ES-I3 (cell line): Measurements from ENCODE around the gene ZSCAN2.
A peak's percentile ranks its signal among the peaks of the same experiment; 100 is the strongest.
"Not testable (repeated sequence)": the region's sequence is repeated elsewhere in the genome, so short reads cannot be mapped to it uniquely, and the experiment has no call there.

Experiments used
- H3K36me3 ChIP-seq: 2 replicates; pipeline ENCODE4 v1.6.1; 2013; ENCODE audit warnings: mild to moderate bottlenecking, low read length, control low read depth, moderate library complexity; ENCODE audit not compliant: insufficient read depth
- H3K4me1 ChIP-seq: 2 replicates; pipeline ENCODE4 v1.6.1; 2013; ENCODE audit warnings: mild to moderate bottlenecking, control low read depth, low read length; ENCODE audit not compliant: insufficient read depth
- H3K9ac ChIP-seq: 2 replicates; pipeline ENCODE4 v1.6.1; 2013; ENCODE audit warnings: low read depth, mild to moderate bottlenecking, low read length, moderate library complexity
- H3K9me3 ChIP-seq: 2 replicates; pipeline ENCODE4 v1.6.1; 2013; ENCODE audit warnings: mild to moderate bottlenecking, low read length, moderate library complexity; ENCODE audit not compliant: control insufficient read depth, insufficient read depth

Gene ZSCAN2

GRCh38 chr15:84638103-84638502 lies 37.3 kb downstream of the ZSCAN2 start:
- Histone ChIP-seq H3K36me3 (peaks cover 18% of the 10 kb centered on the region), H3K4me1 (peaks cover 6% of the 10 kb centered on the region), H3K9me3 (no peaks in the 10 kb centered on the region), H3K9ac (no peak overlapping the region)

- not testable (repeated sequence) for H3K4me1 ChIP-seq, H3K9ac ChIP-seq, H3K9me3 ChIP-seq
- peaks cover 36% of the 10 kb centered on the region for H3K36me3 ChIP-seq
Measured at GRCh38 chr15:84641871-84642270, 41.1 kb downstream of the ZSCAN2 start.

- H3K36me3 ChIP-seq: peaks cover 40% of the 10 kb centered on the region
- not testable (repeated sequence) for H3K4me1 ChIP-seq, H3K9me3 ChIP-seq, H3K9ac ChIP-seq
Measured at GRCh38 chr15:84642640-84643039, 41.8 kb downstream of the ZSCAN2 start.

DNA sequence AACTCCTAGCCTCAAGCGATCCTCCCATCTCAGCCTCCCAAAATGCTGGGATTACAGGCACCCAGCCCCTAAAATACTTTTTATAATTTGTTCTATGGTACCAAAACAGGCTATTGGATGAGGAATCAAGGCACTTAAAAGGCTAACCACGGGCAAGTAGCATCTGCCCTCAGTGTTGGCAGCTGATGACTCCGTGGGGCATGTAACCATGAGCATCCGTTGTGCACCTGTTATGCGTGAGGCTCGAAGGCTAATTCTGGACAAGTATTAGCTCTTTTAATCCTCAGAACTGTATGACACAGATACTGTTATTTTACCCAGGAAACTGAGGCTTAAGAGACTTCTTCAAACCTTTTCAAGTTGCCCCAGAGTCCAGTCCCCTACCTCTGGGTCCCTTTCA lies 43.0 kb downstream of the ZSCAN2 start:
- no peaks in the 10 kb centered on the region for H3K4me1 ChIP-seq

DNA sequence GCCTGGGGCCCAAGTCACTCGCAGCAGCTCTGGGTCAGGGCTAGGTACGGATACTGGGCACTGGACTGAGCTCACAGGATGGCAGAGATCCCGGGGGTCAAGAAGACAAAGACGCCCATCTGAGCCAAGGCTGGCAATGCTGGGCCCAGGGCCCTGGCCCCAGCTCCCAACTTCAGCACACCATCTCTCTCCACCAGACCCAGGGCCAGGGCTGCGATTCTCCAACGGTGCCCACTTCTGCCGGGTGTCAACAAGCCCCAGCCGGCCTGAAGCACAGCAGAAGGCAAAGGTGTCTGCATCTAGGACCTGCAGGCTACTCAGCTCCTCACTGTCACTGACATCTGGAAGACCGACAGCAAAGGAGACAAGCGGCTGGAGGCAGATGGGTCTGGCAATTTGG lies 44.7 kb downstream of the ZSCAN2 start:
- Histone ChIP-seq H3K9me3 (no peaks in the 10 kb centered on the region), H3K9ac (no peak overlapping the region), H3K36me3 (peaks cover 45% of the 10 kb centered on the region), H3K4me1 (no peaks in the 10 kb centered on the region)

More for the DNA sequence above, 43.0 kb downstream of the ZSCAN2 start:
- H3K36me3 ChIP-seq: peaks cover 47% of the 10 kb centered on the region
- H3K9ac ChIP-seq: no peak overlapping the region
- no peaks in the 10 kb centered on the region for H3K9me3 ChIP-seq

DNA sequence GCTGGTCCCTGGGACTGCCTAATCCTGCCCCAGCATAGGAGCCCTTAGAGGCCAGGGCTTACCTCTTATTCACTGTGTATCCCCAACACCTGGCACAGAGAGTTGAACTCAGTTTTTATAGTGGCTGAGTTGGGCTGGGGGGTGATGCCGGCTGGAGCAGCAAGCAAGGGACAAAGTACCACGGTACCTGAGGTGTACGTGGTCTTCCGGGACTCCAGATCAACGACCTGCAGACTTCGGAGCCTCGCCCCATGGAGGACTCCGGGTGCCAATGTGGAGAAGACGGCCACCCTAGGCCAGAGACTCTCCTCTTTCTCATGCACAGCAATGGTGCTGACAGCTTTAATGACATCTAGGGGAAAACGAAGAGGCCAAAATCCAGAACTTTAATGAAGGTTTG lies 45.2 kb downstream of the ZSCAN2 start:
- no peak overlapping the region for H3K9ac ChIP-seq
- H3K36me3 ChIP-seq: peaks cover 41% of the 10 kb centered on the region
- no peaks in the 10 kb centered on the region for H3K4me1 ChIP-seq
- no peaks in the 10 kb centered on the region for H3K9me3 ChIP-seq

DNA sequence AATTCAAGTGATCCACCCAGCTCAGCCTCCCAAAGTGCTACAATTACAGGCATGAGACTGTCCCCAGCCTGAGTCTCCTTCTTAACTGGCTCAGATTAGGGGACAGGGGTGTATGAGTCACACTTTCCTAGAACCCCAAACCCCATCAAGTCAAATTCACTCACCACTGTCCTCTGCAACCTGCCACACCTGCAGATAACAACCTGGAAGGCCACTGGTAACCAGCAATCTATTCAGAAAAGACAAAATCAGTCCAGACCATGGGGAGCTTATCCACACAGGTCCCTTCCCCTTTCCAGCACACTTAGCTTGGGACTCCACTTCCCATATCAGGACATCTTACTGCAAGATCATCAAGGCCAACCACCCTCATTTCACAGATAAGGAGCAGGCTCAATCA lies 46.9 kb downstream of the ZSCAN2 start:
- H3K36me3 ChIP-seq: peaks cover 34% of the 10 kb centered on the region
- H3K4me1 ChIP-seq: no peaks in the 10 kb centered on the region
- no peaks in the 10 kb centered on the region for H3K9me3 ChIP-seq
- H3K9ac ChIP-seq: no peak overlapping the region

- Histone ChIP-seq H3K4me1 (no peaks in the 10 kb centered on the region), H3K36me3 (peaks cover 26% of the 10 kb centered on the region), H3K9me3 (no peaks in the 10 kb centered on the region), H3K9ac (no peak overlapping the region)
Measured at GRCh38 chr15:84648539-84648938, 47.7 kb downstream of the ZSCAN2 start.

- H3K4me1 ChIP-seq: no peaks in the 10 kb centered on the region
- H3K36me3 ChIP-seq: peaks cover 18% of the 10 kb centered on the region
- H3K9ac ChIP-seq: no peak overlapping the region
- H3K9me3 ChIP-seq: no peaks in the 10 kb centered on the region
Measured at GRCh38 chr15:84649706-84650105, 48.9 kb downstream of the ZSCAN2 start.

GRCh38 chr15:84653584-84653909 lies 52.7 kb downstream of the ZSCAN2 start:
- H3K36me3 ChIP-seq: no peaks in the 10 kb centered on the region
- H3K9me3 ChIP-seq: no peaks in the 10 kb centered on the region
- no peaks in the 10 kb centered on the region; the same call in 1 of the 2 replicates for H3K4me1 ChIP-seq
- peak overlapping the region; percentile 91 for H3K9ac ChIP-seq

- H3K9me3 ChIP-seq: no peaks in the 10 kb centered on the region
- no peaks in the 10 kb centered on the region; the same call in 1 of the 2 replicates for H3K4me1 ChIP-seq
- no peaks in the 10 kb centered on the region for H3K36me3 ChIP-seq
- peak within 1 kb of the TSS; percentile 91 for H3K9ac ChIP-seq
Measured at GRCh38 chr15:84653910-84654688, 53.3 kb downstream of the ZSCAN2 start, which contains the start of gene WDR73. WDR73 (minus strand) TSS chr15:84654283; CDS start chr15:84654274, 9 bp downstream.

DNA sequence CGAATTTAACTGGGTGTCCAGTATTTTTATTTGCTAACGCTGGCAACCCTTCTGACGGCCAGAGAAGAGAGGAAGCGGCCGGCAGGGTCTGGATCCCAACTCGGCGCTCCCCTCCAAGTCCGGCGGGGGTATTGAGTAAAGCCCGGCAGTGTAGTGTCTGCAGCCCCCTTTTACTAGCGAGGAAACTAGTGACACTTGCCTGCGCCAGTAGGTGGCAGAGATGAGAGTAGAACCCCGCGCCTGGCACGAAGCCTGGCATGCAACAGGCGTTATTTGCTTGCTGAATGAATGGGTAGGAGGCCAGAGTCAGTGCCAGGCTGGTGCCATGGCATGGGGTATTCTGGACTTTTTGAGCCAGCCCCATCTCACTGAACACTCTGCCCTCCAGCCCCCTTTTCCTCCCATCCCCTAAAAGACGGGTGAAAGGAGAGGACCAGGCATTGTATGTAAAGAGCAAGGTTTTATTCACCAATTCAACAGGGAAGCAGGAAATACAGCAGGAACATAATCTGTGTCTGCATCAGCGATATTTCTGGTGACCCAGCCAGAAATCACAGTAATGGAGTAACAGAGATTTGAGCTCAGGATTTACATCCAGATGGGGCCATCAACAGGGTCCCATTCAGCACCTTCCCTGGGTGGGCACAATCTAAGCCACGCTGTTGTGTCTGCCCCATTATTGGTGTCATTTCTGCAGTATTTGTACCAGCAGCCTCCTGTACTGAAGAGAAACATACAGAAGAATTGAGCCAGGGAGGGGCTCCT lies 54.1 kb downstream of the ZSCAN2 start:
- Histone ChIP-seq H3K9ac (peak overlapping the region; percentile 91), H3K4me1 (no peaks in the 10 kb centered on the region; the same call in 1 of the 2 replicates), H3K9me3 (no peaks in the 10 kb centered on the region), H3K36me3 (no peaks in the 10 kb centered on the region)

DNA sequence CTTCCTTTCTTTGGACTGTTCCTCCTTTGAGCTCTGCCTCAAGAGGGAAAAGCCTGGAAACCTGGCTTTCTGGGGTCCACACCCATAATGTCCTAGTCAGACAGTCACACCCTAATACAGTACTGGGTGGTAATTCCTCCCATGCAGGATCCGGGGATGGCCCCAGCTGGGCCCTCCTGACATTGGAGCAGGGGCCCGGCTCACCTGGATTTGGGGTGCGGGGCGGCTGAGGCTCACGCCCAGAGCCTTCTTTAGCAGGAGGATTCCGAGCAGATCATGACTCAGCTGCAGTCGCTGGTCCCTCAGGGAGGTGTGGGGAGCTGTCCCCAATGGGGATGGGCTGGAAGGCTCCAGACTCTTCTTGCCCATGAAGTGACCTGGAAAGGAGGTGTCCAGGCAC lies 56.2 kb downstream of the ZSCAN2 start:
- H3K9me3 ChIP-seq: no peaks in the 10 kb centered on the region
- no peaks in the 10 kb centered on the region for H3K36me3 ChIP-seq
- H3K9ac ChIP-seq: no peak overlapping the region
- H3K4me1 ChIP-seq: no peaks in the 10 kb centered on the region; the same call in 1 of the 2 replicates

- Histone ChIP-seq H3K4me1 (no peaks in the 10 kb centered on the region; the same call in 1 of the 2 replicates), H3K36me3 (0 out of 2 replicates have a peak, but pooled peaks cover 3% of the 10 kb centered on the region), H3K9me3 (no peaks in the 10 kb centered on the region), H3K9ac (peak overlapping the region; percentile 67; the same call in 1 of the 2 replicates)
Measured at GRCh38 chr15:84657748-84658079, 56.9 kb downstream of the ZSCAN2 start.
